ENCODE data around the gene GKN1.
A peak's percentile ranks its signal among the peaks of the same experiment; 100 is the strongest.

The GKN1 gene

GRCh38 chr2:68961380-68961779, 13.1 kb upstream of the GKN1 start:
- DNase-seq = no peak

GRCh38 chr2:68964282-68964681, 10.2 kb upstream of the GKN1 start:
- no peak for DNase-seq

- no peak for DNase-seq
Measured at GRCh38 chr2:68968221-68968620, 6.2 kb upstream of the GKN1 start.

- DNase-seq = no peak
Measured at GRCh38 chr2:68969736-68970490, 4.5 kb upstream of the GKN1 start.

GRCh38 chr2:68970566-68971265, 3.7 kb upstream of the GKN1 start:
- peak; percentile 10 for DNase-seq

- DNase-seq = peak; percentile 95
Measured at GRCh38 chr2:68971591-68972231, 2.7 kb upstream of the GKN1 start.

- DNase-seq = no peak
Measured at GRCh38 chr2:68974946-68975665, 670 bp downstream of the GKN1 start.

GRCh38 chr2:68975844-68976243, 1.4 kb downstream of the GKN1 start:
- DNase-seq = no peak

GRCh38 chr2:68977453-68977852, 3.0 kb downstream of the GKN1 start:
- DNase-seq = no peak

- DNase-seq = no peak
Measured at GRCh38 chr2:68978098-68978497, 3.7 kb downstream of the GKN1 start.

GRCh38 chr2:68980956-68981355, 6.5 kb downstream of the GKN1 start:
- no peak for DNase-seq

- no peak for DNase-seq
Measured at GRCh38 chr2:68987021-68987503, 12.6 kb downstream of the GKN1 start.

- DNase-seq = no peak
Measured at GRCh38 chr2:68989035-68989434, 14.6 kb downstream of the GKN1 start.

- DNase-seq = no peak
Measured at GRCh38 chr2:68992341-68992740, 17.9 kb downstream of the GKN1 start.

GRCh38 chr2:68992933-68993332, 18.5 kb downstream of the GKN1 start:
- DNase-seq = no peak

- DNase-seq = no peak
Measured at GRCh38 chr2:68993660-68994059, 19.2 kb downstream of the GKN1 start.

- peak; percentile 80 for DNase-seq
Measured at GRCh38 chr2:68994864-68995263, 20.4 kb downstream of the GKN1 start.

- DNase-seq = no peak
Measured at GRCh38 chr2:68995916-68996315, 21.5 kb downstream of the GKN1 start.

- DNase-seq = peak; percentile 21
Measured at GRCh38 chr2:68997401-68997800, 23.0 kb downstream of the GKN1 start.

- no peak for DNase-seq
Measured at GRCh38 chr2:69001879-69002278, 27.4 kb downstream of the GKN1 start.

GRCh38 chr2:69003731-69004130, 29.3 kb downstream of the GKN1 start:
- DNase-seq = no peak

GRCh38 chr2:69007169-69007568, 32.7 kb downstream of the GKN1 start:
- no peak for DNase-seq

GRCh38 chr2:69007603-69008002, 33.2 kb downstream of the GKN1 start:
- DNase-seq = peak; percentile 19
